ENCODE measurements around the gene PTGFRN.

GRCh38 chr1:117011334-117011733 is 101.6 kb downstream of the PTGFRN start:
- TF ChIP-seq FOXP1 (CRISPR knock-in tag; IDR thresholded peaks at IDR 0.05; ENCODE audit: borderline replicate concordance): no peak
- no peak for TF ChIP-seq ZNF416 (CRISPR knock-in tag; IDR thresholded peaks at IDR 0.05)
- TF ChIP-seq HMGXB4 (CRISPR knock-in tag; IDR thresholded peaks at IDR 0.05): no peak
- no peak for TF ChIP-seq CTCF (IDR thresholded peaks at IDR 0.05)
- TF ChIP-seq ZNF317 (CRISPR knock-in tag; IDR thresholded peaks at IDR 0.05; ENCODE audit: borderline replicate concordance, low read depth): no peak
- no peak for TF ChIP-seq SP1 (CRISPR knock-in tag; conservative IDR thresholded peaks at IDR 0.05)
- no peak for TF ChIP-seq ZBTB43 (CRISPR knock-in tag; IDR thresholded peaks at IDR 0.05)
- TF ChIP-seq RELA (CRISPR knock-in tag; IDR thresholded peaks at IDR 0.05; ENCODE audit: borderline replicate concordance): no peak
- no peak for TF ChIP-seq NR1H2 (CRISPR knock-in tag; IDR thresholded peaks at IDR 0.05)
- TF ChIP-seq SMAD3 (CRISPR knock-in tag; IDR thresholded peaks at IDR 0.05; ENCODE audit: borderline replicate concordance): no peak

Data from WTC11 (cell line).